Measurements from ENCODE around the gene OBSL1. TPM values are rescaled to one million over a fixed set of nuclear protein-coding genes. Genes with fewer than 3 reads are reported as not detected.

OBSL1 gene
- total RNA-seq, 1 donor from 2014 or later: 0.26 TPM

DNA sequence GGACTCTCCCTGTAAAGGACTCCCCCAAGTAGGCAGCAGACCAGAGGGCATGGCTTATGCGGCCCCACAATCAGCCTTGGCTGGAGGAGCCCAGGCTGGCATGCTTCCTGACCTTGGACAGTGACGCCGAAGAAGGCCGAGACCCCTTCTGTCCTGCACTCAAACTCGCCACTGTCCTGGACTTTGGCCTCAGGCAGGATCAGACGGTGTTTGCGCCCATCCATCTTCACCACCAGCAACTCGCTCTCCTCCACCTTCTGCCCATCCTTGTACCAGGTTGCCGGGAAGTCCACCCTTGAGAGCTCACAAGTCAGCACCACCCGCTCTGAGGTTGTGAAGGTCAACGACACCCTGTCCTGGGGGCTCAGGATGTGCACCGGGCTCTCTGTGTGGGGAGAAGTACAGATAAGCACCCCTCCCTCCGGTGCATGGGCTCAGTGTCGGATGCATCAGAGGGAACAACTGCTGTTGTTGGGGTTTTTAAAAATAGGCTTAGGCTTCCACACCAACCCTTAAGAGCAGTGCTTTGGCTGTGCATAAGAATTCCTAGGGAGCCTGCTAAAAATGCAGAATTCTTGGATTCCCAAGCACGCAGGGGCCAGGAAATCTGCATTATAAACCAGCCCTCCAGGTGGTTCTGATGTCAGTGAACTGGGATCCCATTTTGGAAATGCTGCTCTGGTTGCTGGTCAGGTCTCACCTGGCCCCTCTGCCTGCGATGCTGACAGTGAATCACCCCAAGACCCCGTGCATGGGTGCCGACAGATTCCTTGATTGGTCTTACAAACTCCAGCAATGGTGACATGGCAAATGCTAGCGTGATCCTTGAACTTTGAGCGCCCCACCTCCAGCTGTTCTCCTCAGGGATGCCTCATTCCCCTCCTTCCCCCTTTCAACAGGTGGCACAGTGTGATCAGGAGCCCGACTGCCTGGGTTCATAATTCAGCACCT lies 5.9 kb downstream of the OBSL1 start:
- no peak overlapping the region for H3K4me3 Mint-ChIP-seq
- no peaks in the 10 kb centered on the region for H3K36me3 Mint-ChIP-seq (ENCODE audit: low read depth)

DNA sequence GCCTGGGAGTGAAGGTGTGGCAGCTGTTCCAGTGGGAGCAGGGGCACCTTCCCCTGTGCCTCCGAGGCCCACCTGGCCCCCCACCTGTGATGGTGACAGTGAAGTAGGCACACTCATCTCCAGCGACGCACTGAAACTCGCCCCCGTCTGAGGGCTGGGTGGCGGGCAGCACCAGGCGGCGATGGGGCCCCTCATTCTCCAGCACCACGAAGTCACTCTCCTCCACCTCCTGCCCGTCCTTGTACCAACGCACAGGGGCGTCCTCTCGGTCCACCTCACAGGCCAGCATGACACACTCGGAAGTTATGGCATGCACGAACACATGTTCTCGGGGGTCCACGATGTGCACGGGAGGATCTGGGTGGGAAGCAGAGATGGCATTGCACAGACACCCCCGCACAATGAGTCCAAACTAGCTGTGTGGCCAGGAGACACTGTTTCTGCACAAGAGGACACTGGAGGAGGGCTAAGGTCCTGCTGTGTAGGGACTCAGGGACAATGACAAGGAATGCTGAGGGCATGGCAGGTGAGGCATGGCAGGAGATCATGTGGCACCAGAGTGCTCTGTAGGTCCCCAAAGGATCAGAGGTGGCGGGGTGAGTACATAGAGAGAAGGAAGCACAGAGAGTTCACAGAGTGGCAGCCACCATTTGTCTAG lies 7.9 kb downstream of the OBSL1 start:
- H3K4me1 Mint-ChIP-seq: no peaks in the 10 kb centered on the region
- H3K4me3 Mint-ChIP-seq: no peak overlapping the region
- H3K27ac Mint-ChIP-seq: no peak overlapping the region
- no peaks in the 10 kb centered on the region for H3K36me3 Mint-ChIP-seq (ENCODE audit: low read depth)
- no peak for DNase-seq
- intact Hi-C loops (cut with micrococcal nuclease): no loop called here
- no peaks in the 10 kb centered on the region for H3K9me3 Mint-ChIP-seq
- H3K27me3 Mint-ChIP-seq: peaks cover 6% of the 10 kb centered on the region

More for the DNA sequence above, 5.9 kb downstream of the OBSL1 start:
- DNase-seq: no peak
- Mint-ChIP-seq H3K9me3 (no peaks in the 10 kb centered on the region), H3K4me1 (no peaks in the 10 kb centered on the region), H3K27ac (no peak overlapping the region), H3K27me3 (peaks cover 21% of the 10 kb centered on the region)
- intact Hi-C loops (cut with micrococcal nuclease): no loop called here

DNA sequence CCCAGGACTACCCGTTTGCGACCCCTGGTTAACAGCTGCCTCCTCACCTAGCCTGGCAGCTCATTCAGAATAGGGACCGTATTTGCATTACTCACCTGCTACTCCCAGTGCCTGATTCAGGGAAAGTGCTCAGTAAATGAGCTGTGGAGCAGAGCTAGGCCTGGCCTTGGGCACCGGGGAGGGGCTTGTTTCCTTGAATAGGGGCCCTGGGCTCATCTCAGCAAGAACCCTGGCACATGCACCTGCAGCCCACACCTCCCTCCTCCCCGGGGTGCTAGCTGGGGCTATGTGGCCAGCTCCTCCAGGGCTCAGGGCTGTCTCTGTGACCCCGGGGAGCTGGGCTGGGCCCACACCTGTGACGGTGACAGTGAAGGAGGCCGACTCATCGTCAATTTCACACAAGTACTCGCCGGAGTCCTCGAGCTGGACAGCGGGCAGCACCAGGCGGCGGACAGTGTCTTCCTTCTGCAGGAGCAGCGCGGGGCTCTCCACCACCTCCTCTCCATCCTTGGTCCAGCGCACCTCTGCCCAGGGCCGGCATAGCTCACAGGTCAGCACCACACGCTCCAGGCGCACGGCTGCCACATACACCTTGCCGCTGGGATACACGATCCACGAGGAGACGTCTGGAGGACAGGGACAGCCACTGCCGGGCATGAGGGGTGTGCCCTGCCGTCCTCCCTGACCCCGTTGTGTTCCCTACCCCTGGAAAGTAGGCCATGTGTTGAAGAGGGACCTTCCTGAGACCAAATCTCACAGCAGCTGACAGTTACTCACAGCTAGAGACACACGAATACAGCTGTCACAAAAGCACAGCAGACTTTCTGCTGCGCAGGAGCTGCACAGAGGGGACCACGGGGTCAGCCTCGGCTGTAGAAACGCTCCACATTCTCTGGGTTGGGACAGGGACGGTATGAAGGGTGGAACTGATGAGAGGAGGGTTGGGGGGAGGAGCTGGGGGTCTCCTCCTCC lies 9.0 kb downstream of the OBSL1 start:
- no peaks in the 10 kb centered on the region for H3K4me1 Mint-ChIP-seq
- no peaks in the 10 kb centered on the region for H3K36me3 Mint-ChIP-seq (ENCODE audit: low read depth)
- H3K27ac Mint-ChIP-seq: no peak overlapping the region
- intact Hi-C loops (cut with micrococcal nuclease): no loop called here
- peaks cover 3% of the 10 kb centered on the region for H3K27me3 Mint-ChIP-seq
- H3K4me3 Mint-ChIP-seq: no peak overlapping the region
- DNase-seq: no peak
- no peaks in the 10 kb centered on the region for H3K9me3 Mint-ChIP-seq

DNA sequence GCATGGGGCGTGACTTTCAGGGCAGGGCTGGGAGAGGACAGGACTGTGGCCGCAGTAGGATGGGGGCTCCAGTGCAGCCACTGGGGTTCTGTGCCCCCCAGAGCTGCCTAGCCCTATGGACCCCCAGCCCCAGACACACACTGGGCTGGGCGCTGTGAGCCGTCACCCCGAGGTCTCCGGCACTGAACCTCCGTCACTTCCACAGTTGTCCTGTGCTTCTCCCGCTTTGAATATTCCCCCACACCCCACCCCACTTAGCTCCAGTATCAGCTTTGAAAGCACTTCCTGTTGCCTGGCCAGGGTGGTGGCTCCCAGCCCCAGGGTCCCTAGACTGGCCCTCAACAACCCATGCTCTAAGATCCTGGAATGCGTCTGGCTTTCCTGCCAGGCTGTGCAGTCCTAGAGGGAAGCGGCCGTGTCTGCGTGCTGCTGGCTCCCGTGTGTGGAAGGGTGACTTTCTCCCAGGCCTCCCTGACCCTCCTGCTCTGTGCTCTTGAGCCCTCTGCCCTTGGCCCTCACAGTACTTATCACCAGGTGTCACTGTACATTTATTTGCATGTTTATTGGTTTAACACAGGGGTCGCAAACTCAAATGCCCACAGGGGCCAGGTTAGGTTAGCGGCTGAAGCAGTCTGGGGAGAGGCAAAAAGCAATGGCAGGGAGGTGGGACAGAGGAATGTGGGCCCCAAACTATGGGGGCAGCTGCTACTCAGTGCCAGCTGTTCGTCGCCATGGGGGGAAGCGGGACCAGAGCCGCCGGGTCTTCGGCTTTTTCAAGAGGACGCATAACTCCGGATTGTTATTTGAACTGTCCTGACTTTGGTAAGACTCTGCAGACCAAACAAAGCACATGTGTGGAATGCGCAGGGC lies 9.9 kb downstream of the OBSL1 start:
- Mint-ChIP-seq H3K9me3 (no peaks in the 10 kb centered on the region), H3K27ac (no peak overlapping the region), H3K36me3 (ENCODE audit: low read depth) (no peaks in the 10 kb centered on the region), H3K27me3 (peaks cover 3% of the 10 kb centered on the region), H3K4me3 (no peak overlapping the region), H3K4me1 (no peaks in the 10 kb centered on the region)
- DNase-seq: no peak
- intact Hi-C loops (cut with micrococcal nuclease): no loop called here

DNA sequence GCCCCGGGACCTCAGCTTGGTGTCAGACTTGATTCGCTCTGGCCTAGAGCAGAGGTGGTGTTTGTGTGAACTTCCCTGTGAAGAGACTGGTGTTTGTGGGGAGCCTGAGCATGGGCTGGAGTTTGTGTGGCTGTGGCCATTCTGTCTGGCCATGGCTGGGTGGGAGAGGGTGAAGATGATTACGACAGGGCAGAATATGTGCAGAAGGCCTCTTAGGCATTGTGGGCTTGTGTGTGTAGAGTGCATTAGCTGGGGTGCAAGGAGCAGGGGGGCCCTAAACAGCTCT lies 10.5 kb downstream of the OBSL1 start:
- no peak overlapping the region for H3K27ac Mint-ChIP-seq
- peaks cover 3% of the 10 kb centered on the region for H3K27me3 Mint-ChIP-seq
- no peaks in the 10 kb centered on the region for H3K9me3 Mint-ChIP-seq
- no peaks in the 10 kb centered on the region for H3K36me3 Mint-ChIP-seq (ENCODE audit: low read depth)
- no peak for DNase-seq
- H3K4me1 Mint-ChIP-seq: no peaks in the 10 kb centered on the region
- no peak overlapping the region for H3K4me3 Mint-ChIP-seq
- intact Hi-C loops (cut with micrococcal nuclease): no loop called here

DNA sequence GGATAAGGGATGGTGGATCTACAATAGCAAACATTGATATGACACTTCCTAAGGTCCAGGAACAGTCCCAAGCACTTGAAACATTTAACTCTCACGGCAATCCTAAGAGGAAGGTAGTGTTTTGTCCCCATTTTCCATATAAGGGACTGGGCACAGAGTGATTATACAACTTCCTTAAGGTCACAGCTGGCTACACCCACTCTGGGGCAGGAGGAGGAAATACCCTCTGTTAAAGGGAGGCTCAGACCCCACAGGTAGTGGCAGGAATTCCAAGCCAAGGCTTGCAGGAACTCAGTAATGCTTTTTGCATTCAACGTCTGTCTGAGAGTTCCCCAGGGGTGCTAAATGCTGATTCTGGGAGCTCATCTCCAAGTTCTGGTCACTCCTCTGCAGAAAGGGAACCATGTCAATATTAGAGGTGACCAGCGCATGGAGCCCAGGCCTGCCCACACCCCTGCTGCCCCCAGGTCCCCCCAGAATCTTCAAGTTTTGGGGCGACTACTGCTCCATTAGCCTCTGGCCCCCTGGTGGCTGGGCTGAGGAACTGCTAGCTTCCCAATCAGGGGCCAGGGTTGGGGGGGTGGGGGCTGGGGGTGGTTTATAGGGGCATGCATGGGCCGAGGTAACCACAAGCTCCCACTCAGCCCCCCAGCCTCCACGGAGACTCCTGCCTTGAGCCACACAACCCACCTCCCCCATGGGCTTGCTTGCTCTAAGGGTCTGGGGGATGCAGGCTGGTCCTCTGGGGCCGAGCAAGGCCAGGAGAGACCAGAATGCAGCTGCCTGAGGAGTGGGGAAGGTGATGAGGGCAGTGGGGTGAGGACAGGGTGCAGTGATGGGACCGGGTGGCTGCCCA lies 11.1 kb downstream of the OBSL1 start:
- Mint-ChIP-seq H3K9me3 (no peaks in the 10 kb centered on the region), H3K27me3 (peaks cover 3% of the 10 kb centered on the region), H3K36me3 (ENCODE audit: low read depth) (no peaks in the 10 kb centered on the region), H3K4me3 (no peak overlapping the region), H3K4me1 (no peaks in the 10 kb centered on the region), H3K27ac (no peak overlapping the region)
- DNase-seq: peak; percentile 72
- intact Hi-C loops (cut with micrococcal nuclease): no loop called here

DNA sequence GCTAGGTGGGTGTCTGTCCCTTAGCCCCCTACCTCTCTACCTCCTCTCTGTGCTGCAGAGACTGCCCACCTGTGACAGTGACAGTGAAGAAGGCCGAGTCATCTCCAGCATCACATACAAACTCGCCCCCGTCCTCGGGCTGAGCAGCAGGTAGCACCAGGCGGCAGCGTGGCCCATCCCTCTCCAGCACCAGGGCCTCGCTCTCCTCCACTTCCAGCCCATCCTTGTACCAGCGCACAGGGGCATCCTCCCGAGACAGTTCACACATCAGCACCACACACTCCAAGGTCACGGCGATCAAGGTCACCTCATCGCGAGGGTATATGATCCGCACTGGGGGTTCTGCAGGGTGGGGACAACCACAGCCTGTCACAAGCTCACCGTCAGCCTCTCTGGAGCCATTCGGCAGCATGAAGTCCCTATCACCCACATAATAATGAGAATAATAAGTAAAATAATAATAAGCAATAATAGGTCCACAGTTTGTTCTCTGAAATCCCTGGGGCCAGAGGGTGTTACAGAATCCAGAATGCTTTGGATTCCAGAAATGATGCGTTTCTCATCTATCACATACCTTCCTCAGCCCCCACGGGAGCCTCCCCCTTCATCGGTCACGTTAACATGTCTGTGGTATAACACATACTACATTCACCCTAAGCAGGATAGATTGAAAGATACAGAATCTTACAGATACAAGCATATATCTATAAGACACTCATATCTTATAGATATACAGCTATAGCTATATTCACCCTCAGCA lies 12.0 kb downstream of the OBSL1 start:
- H3K9me3 Mint-ChIP-seq: no peaks in the 10 kb centered on the region
- intact Hi-C loops (cut with micrococcal nuclease): no loop called here
- no peaks in the 10 kb centered on the region for H3K36me3 Mint-ChIP-seq (ENCODE audit: low read depth)
- peaks cover 1% of the 10 kb centered on the region for H3K27me3 Mint-ChIP-seq
- no peak overlapping the region for H3K4me3 Mint-ChIP-seq
- no peaks in the 10 kb centered on the region for H3K4me1 Mint-ChIP-seq
- no peak for DNase-seq
- no peak overlapping the region for H3K27ac Mint-ChIP-seq

DNA sequence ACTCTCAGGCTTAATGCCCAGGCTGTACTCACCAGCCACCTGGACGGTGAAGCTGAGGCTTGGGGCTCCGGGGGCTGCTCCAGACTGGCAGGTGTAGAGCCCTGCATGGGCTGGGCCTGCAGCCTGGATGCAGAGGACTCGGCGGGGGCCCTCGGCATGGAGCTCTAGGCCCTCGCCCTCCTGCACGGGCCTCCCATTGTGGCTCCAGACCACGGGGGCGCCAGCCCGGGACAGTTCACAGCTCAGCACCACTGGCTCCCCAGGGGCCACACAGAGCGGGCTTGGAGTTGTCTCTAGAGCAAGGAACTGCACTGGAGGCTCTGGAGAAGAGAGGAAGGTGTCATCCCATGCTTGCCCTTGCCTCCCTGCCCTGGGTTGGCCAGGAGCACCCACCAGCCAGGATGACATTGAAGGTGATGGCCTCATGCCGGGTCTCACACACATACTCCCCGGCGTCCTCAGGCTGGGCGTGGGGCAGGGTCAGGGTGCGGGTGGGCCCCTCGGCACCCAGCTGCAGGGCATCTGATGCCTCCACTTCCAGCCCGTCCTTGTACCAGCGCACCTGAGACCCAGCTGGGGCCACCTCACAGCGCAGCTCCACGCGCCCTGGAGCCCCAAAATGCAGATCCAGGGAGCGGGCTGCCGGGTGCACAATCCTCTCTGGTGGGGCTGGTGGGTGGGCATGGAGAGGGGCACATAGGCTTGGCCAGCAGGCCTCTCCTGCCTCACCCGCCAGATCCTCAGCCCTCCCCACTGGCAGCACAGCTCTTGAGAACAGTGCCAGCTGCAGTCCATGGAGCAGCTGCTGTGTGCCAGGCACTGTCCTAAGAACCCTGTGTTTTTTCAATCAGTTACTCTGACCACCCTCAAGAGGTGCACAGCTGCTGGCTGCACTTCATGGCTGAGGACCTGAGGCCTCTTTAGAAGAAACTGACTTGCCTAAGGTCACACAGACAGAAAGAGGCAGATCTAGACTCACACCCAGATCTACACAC lies 13.3 kb downstream of the OBSL1 start:
- Mint-ChIP-seq H3K27ac (no peak overlapping the region), H3K4me3 (no peak overlapping the region), H3K27me3 (peaks cover 11% of the 10 kb centered on the region), H3K4me1 (no peaks in the 10 kb centered on the region), H3K36me3 (ENCODE audit: low read depth) (no peaks in the 10 kb centered on the region), H3K9me3 (no peaks in the 10 kb centered on the region)
- DNase-seq: no peak
- intact Hi-C loops (cut with micrococcal nuclease): no loop called here

DNA sequence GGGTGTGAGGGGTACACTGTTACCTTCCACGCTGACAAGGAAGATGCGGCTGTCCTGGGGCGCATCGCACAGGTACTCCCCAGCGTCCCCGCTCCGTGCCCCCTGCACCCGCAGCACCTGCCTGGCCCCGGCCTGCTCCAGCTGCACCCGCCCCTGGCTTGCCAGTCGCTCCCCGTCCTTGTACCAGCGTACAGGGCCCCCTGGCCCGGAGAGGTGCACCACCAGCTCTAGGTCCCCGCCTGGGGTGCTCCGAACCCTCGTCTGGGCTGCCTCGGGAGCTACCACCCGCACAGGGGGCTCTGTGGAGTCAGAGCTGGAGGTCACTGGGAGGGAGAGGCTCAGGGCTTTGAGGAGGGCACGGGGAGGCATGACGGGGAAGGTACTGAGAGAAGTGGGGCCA lies 14.0 kb downstream of the OBSL1 start:
- no peaks in the 10 kb centered on the region for H3K36me3 Mint-ChIP-seq (ENCODE audit: low read depth)
- H3K4me3 Mint-ChIP-seq: no peak overlapping the region
- intact Hi-C loops (cut with micrococcal nuclease): no loop called here
- H3K27me3 Mint-ChIP-seq: peaks cover 11% of the 10 kb centered on the region
- H3K27ac Mint-ChIP-seq: no peak overlapping the region
- no peaks in the 10 kb centered on the region for H3K4me1 Mint-ChIP-seq
- no peak for DNase-seq
- H3K9me3 Mint-ChIP-seq: no peaks in the 10 kb centered on the region

DNA sequence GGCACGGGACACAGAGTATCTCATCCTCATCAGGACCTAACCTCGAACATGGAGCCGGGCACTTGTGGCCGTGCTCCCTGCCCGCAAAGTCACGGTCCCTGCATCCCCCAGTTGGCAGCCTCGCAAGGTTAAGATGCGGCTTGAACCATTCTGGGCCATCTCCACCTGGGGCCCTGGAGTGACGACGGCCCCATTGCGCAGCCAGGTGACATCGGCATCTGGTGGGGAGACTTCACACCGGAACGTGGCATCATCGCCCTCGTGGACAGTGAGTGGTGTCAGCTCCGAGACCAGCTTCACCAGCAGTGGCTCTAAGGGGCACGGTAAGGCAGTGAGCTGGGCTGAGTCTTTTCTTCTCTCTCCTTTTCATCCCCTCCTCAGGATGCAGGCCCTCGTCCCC lies 14.9 kb downstream of the OBSL1 start:
- intact Hi-C loops (cut with micrococcal nuclease): no loop called here
- Mint-ChIP-seq H3K27me3 (peaks cover 15% of the 10 kb centered on the region), H3K4me1 (peaks cover 5% of the 10 kb centered on the region), H3K36me3 (ENCODE audit: low read depth) (no peaks in the 10 kb centered on the region), H3K9me3 (no peaks in the 10 kb centered on the region), H3K27ac (no peak overlapping the region), H3K4me3 (no peak overlapping the region)
- no peak for DNase-seq

DNA sequence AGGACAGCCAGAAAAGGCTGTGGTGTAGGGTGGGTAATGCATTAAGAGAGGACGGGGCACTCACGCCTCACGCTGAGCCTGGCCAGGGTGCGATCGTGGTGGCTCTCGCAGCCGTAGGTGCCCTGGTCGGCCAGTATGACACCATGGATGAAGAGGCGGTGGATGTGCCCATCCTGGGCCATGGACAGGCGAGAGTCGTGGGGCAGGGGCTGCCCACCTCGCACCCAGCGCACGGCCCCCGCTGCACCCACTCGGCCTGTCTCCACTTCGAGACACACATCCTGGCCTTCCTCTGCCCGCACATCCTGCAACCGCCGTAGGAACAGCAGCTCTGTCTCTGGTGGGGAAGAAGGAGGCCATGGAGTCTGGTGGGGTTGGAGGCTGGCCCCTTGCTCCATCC lies 15.4 kb downstream of the OBSL1 start:
- H3K36me3 Mint-ChIP-seq (ENCODE audit: low read depth): no peaks in the 10 kb centered on the region
- H3K4me3 Mint-ChIP-seq: no peak overlapping the region
- H3K9me3 Mint-ChIP-seq: no peaks in the 10 kb centered on the region
- peaks cover 17% of the 10 kb centered on the region for H3K27me3 Mint-ChIP-seq
- no peak overlapping the region for H3K27ac Mint-ChIP-seq
- no peak for DNase-seq
- intact Hi-C loops (cut with micrococcal nuclease): no loop called here
- peaks cover 5% of the 10 kb centered on the region for H3K4me1 Mint-ChIP-seq

Measured in activated CD4-positive, alpha-beta T cell treated with anti-CD3 and anti-CD28 coated beads, Interleukin-2, amount 10 ng/mL, durations not matched to agents 24 days and 14 days (primary cell).